CD14-positive monocyte (primary cell): Measurements from ENCODE around the gene DYNLT1. TPM values are rescaled to one million over a fixed set of nuclear protein-coding genes. Genes with fewer than 3 reads are reported as not detected.

ENCODE experiments used
- DNase-seq, 3 donors: peaks; one replicate each; pipeline ENCODE4 v3.0.0-alpha.2; 2011 to 2022
- H2AFZ ChIP-seq: 2 replicates; pipeline ENCODE4 v1.6.0; 2012; ENCODE audit warnings: mild to moderate bottlenecking, low read depth, low read length, inconsistent platforms; ENCODE audit not compliant: insufficient read depth, poor library complexity, severe bottlenecking
- H3K27ac ChIP-seq, 2 donors: 1 replicate in 1 of 2; 2 replicates in 1 of 2; pipeline ENCODE4 v1.5.1; 2012 to 2013; ENCODE audit warnings: low read length in 2 of 2, control low read depth in 1 of 2, inconsistent platforms in 1 of 2, low read depth in 1 of 2, mild to moderate bottlenecking in 1 of 2
- H3K27me3 ChIP-seq, 2 donors: one replicate each; pipeline versions ENCODE4 v1.6.0 to v1.6.1; 2011 to 2013; ENCODE audit warnings: low read length in 2 of 2; ENCODE audit not compliant: control insufficient read depth in 2 of 2, insufficient read depth in 2 of 2
- H3K36me3 ChIP-seq, 2 donors: replicated peaks in 1 of 2; 1 replicate in 1 of 2; 2 replicates in 1 of 2; pipeline versions ENCODE4 v1.5.1 to v1.6.1; 2012 to 2013; ENCODE audit warnings: low read length in 2 of 2, control low read depth in 1 of 2, inconsistent platforms in 1 of 2, mild to moderate bottlenecking in 1 of 2; ENCODE audit not compliant: insufficient read depth in 2 of 2, control insufficient read depth in 1 of 2
- H3K4me1 ChIP-seq, 2 donors: 1 replicate in 1 of 2; 2 replicates in 1 of 2; pipeline versions ENCODE4 v1.5.1 to v1.6.1; 2012 to 2013; ENCODE audit warnings: low read length in 2 of 2, control low read depth in 1 of 2, inconsistent platforms in 1 of 2, mild to moderate bottlenecking in 1 of 2, moderate library complexity in 1 of 2; ENCODE audit not compliant: insufficient read depth in 2 of 2, control insufficient read depth in 1 of 2
- H3K4me2 ChIP-seq: replicated peaks from 2 replicates; pipeline ENCODE3; 2012; ENCODE audit warnings: low read length, moderate library complexity, mild to moderate bottlenecking; ENCODE audit not compliant: poor library complexity, severe bottlenecking; ENCODE audit errors: extremely low read depth
- H3K4me3 ChIP-seq, 3 experiments: fragments of 200-600 bp in 1 of 3; sonication (generic) in 1 of 3; replicated peaks in 1 of 3; 1 replicate in 2 of 3; 2 replicates in 1 of 3; pipeline ENCODE4 v1.5.1; 2011 to 2013; ENCODE audit warnings: low read length in 3 of 3, mild to moderate bottlenecking in 3 of 3, control low read depth in 2 of 3, low read depth in 2 of 3, inconsistent platforms in 1 of 3, moderate library complexity in 1 of 3
- H3K79me2 ChIP-seq: 2 replicates; pipeline ENCODE4 v1.6.0; 2012; ENCODE audit warnings: mild to moderate bottlenecking, control low read depth, inconsistent platforms, low read length, moderate library complexity; ENCODE audit not compliant: insufficient read depth
- H3K9ac ChIP-seq: 2 replicates; pipeline ENCODE4 v1.6.0; 2017; ENCODE audit warnings: low read length, mild to moderate bottlenecking; ENCODE audit not compliant: insufficient read depth, poor library complexity, severe bottlenecking
- H3K9me3 ChIP-seq, 2 donors: replicated peaks in 1 of 2; 1 replicate in 1 of 2; 2 replicates in 1 of 2; pipeline versions ENCODE4 v1.5.1 to v1.6.1; 2012 to 2013; ENCODE audit warnings: low read length in 2 of 2, control low read depth in 1 of 2; ENCODE audit not compliant: control insufficient read depth in 1 of 2, insufficient read depth in 1 of 2
- H4K20me1 ChIP-seq: 2 replicates; pipeline ENCODE4 v1.6.0; 2012; ENCODE audit warnings: mild to moderate bottlenecking, low read length, control low read depth, moderate library complexity; ENCODE audit not compliant: insufficient read depth
- H3K27ac Mint-ChIP-seq, 7 donors: one replicate each; pipeline ENCODE4 v1.8.0; 2020; ENCODE audit warnings: mild to moderate bottlenecking in 7 of 7, mixed read lengths in 7 of 7, moderate library complexity in 6 of 7, inconsistent platforms in 2 of 7
- H3K27me3 Mint-ChIP-seq, 3 donors: one replicate each; pipeline ENCODE4 v1.8.0; 2021 to 2022; ENCODE audit warnings: low read depth in 3 of 3, mild to moderate bottlenecking in 3 of 3, mixed read lengths in 3 of 3, moderate library complexity in 3 of 3, inconsistent platforms in 1 of 3
- H3K36me3 Mint-ChIP-seq, 2 donors: one replicate each; pipeline ENCODE4 v1.8.0; 2020; ENCODE audit warnings: mixed read lengths in 2 of 2, inconsistent platforms in 1 of 2, mild to moderate bottlenecking in 1 of 2
- H3K4me1 Mint-ChIP-seq: one replicate; pipeline ENCODE4 v1.8.0; 2020; ENCODE audit warnings: mild to moderate bottlenecking, mixed read lengths
- H3K4me3 Mint-ChIP-seq, 2 donors: one replicate each; pipeline ENCODE4 v1.8.0; 2020; ENCODE audit warnings: mild to moderate bottlenecking in 2 of 2, mixed read lengths in 2 of 2, moderate library complexity in 1 of 2
- H3K9me3 Mint-ChIP-seq, 7 donors: one replicate each; pipeline ENCODE4 v1.8.0; 2020 to 2022; ENCODE audit warnings: mixed read lengths in 7 of 7, mild to moderate bottlenecking in 6 of 7, moderate library complexity in 6 of 7, inconsistent platforms in 2 of 7
- WGBS: methylation state at CpG from one replicate; pipeline ENCODE4 v1.1.5; 2013; ENCODE audit warnings: missing lambda C conversion rate; ENCODE audit not compliant: insufficient coverage; 5-methylcytosine and 5-hydroxymethylcytosine counted together
- intact Hi-C, 2 donors: fragments of 100-400 bp; cut with micrococcal nuclease; formaldehyde crosslinking; loops; one replicate each; pipeline versions ENCODE4 v1.15.0 to v1.15.1; 2023
- polyA plus RNA-seq, 3 donors: library from polyadenylated mRNA; depleted of rRNA in 1 of 3; unstranded in 2 of 3; stranded (reverse) in 1 of 3; fragments of 300-500 nt in 2 of 3; fragments of >200 nt in 1 of 3; fragmentation: Illumina TruSeq in 2 of 3; gene quantifications; 1 replicate in 2 of 3; 2 replicates in 1 of 3; pipeline ENCODE4 v1.2.3, GENCODE V29; 2012 to 2021
- TF ChIP-seq, protein P1 (sequence below): fragments of 200-600 bp; IDR thresholded peaks from one replicate; pipeline ENCODE4 v1.8.0; 2022; ENCODE audit warnings: antibody characterized with exemption, mild to moderate bottlenecking

DYNLT1 gene
- polyA plus RNA-seq, 3 donors, result 248 to 287 (median 286) TPM

DNA sequence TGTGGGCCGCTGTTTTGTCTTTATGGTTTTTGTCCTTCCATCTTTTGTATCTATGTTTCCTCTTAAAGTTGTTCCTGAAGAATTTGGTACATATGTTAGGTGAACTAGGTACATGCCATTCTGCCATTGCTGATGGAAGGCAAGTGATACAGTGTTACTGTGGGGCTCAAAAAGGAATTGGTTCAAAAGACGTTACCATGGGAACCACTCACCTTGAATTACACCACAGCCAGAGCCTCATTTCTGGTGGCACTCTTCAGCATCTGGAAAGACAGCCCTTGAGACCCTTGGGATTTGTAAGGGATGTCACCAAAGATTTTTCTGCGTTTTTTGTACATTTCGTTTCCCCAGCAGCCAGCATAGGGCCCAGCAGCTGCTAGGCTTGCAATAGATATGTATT, 52.7 kb downstream of the DYNLT1 start:
- Histone ChIP-seq H3K79me2 (no peaks in the 10 kb centered on the region), H3K36me3 (peaks cover 67 to 98% of the 10 kb centered on the region in 2 donors), H3K27ac (no peak overlapping the region), H3K27me3 (no peaks in the 10 kb centered on the region), H3K4me2 (no peak overlapping the region), H3K9me3 (no peaks in the 10 kb centered on the region), H3K9ac (no peak overlapping the region), H3K4me3 (no peak overlapping the region), H2AFZ (no peak overlapping the region), H4K20me1 (no peaks in the 10 kb centered on the region), H3K4me1 (no peaks in the 10 kb centered on the region)
- intact Hi-C loops, result no loop called here
- H3K27me3 Mint-ChIP-seq, result no peaks in the 10 kb centered on the region
- WGBS, result 100% methylated on average over 2 of the region's 4 CpGs
- H3K36me3 Mint-ChIP-seq, result peaks cover 89 to 90% of the 10 kb centered on the region in 2 donors
- H3K9me3 Mint-ChIP-seq, result peaks cover 0 to under 1% (median 0%) of the 10 kb centered on the region in 7 donors
- H3K4me3 Mint-ChIP-seq, result no peak overlapping the region
- TF ChIP-seq, protein P1, sequence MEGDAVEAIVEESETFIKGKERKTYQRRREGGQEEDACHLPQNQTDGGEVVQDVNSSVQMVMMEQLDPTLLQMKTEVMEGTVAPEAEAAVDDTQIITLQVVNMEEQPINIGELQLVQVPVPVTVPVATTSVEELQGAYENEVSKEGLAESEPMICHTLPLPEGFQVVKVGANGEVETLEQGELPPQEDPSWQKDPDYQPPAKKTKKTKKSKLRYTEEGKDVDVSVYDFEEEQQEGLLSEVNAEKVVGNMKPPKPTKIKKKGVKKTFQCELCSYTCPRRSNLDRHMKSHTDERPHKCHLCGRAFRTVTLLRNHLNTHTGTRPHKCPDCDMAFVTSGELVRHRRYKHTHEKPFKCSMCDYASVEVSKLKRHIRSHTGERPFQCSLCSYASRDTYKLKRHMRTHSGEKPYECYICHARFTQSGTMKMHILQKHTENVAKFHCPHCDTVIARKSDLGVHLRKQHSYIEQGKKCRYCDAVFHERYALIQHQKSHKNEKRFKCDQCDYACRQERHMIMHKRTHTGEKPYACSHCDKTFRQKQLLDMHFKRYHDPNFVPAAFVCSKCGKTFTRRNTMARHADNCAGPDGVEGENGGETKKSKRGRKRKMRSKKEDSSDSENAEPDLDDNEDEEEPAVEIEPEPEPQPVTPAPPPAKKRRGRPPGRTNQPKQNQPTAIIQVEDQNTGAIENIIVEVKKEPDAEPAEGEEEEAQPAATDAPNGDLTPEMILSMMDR, result no peak
- DNase-seq, result no peak
- H3K27ac Mint-ChIP-seq, result no peak overlapping the region
- H3K4me1 Mint-ChIP-seq, result no peaks in the 10 kb centered on the region

DNA sequence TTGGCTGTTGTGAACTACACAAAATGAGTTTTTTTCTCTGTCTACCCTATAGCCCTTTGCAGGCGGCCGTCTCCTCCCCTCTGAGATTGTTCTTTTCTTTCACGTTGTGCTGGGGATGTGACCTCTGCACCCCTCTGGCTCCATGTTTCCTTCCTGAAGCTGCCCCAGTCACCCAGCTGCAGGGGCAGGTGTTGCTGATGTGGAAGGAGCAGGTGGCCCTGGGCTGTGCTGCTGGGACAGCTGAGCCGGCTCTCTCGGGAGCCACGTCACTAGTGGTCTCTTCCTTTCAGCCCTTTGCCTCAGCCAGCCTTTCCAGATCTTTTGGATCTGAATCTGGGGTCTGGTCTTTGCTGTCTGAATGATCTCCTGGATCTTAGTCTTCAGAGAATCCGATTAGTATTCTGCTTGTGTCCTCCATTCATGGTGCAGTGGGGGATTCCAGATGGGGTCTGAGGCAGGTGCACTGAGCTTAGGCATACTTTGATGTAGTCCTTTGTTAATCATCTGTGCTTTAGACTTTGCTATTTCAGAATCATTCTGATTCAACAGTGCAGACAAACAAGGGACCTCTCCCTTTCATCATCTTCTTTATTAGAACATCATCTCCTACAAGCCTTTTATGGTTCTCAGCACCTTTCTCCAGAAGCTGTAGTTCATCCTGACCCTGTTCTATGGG, 53.3 kb downstream of the DYNLT1 start:
- Mint-ChIP-seq H3K27ac (peak overlapping the region in 2 of 7 donors; percentile 12 to 48), H3K27me3 (no peaks in the 10 kb centered on the region), H3K36me3 (peaks cover 89 to 90% of the 10 kb centered on the region in 2 donors), H3K9me3 (peaks cover 0 to 2% (median 0%) of the 10 kb centered on the region in 7 donors), H3K4me3 (peak overlapping the region in 1 of 2 donors; percentile 13), H3K4me1 (no peaks in the 10 kb centered on the region)
- H3K27ac ChIP-seq, result no peak overlapping the region
- TF ChIP-seq, protein P1, result no peak
- H3K4me2 ChIP-seq, result no peak overlapping the region
- no peaks in the 10 kb centered on the region for H3K79me2 ChIP-seq
- H4K20me1 ChIP-seq, result no peaks in the 10 kb centered on the region
- no peaks in the 10 kb centered on the region for H3K27me3 ChIP-seq
- H2AFZ ChIP-seq, result no peak overlapping the region
- no peaks in the 10 kb centered on the region for H3K9me3 ChIP-seq
- peaks cover 72 to 98% of the 10 kb centered on the region in 2 donors for H3K36me3 ChIP-seq
- no peaks in the 10 kb centered on the region for H3K4me1 ChIP-seq
- intact Hi-C loops, result no loop called here
- no peak for DNase-seq
- 100% methylated on average over 3 of the region's 7 CpGs for whole genome bisulfite sequencing
- no peak overlapping the region for H3K4me3 ChIP-seq
- no peak overlapping the region for H3K9ac ChIP-seq
